Adrenal gland (tissue), 12 donors: ENCODE data around the gene ZP1. TPM values are rescaled to one million over a fixed set of nuclear protein-coding genes. Genes with fewer than 3 reads are reported as not detected.

Source experiments
- DNase-seq, 7 donors: peaks; one replicate each; pipeline ENCODE4 v3.0.0-alpha.2; 2019 to 2020
- H3K27ac ChIP-seq, 5 donors: fragments of 200-600 bp; sonication (generic) in 4 of 5; 1 replicate in 3 of 5; 2 replicates in 2 of 5; pipeline versions ENCODE4 v1.5.1 to v1.8.0; 2016 to 2020; ENCODE audit warnings: mild to moderate bottlenecking in 1 of 5
- H3K27me3 ChIP-seq: fragments of 200-600 bp; 2 replicates; pipeline ENCODE4 v1.8.0; 2021
- H3K36me3 ChIP-seq, 2 donors: fragments of 200-600 bp; replicated peaks in 1 of 2; 1 replicate in 1 of 2; 2 replicates in 1 of 2; pipeline versions ENCODE4 v1.5.1 to v1.8.0; 2018 to 2022
- H3K4me1 ChIP-seq, 2 donors: fragments of 200-600 bp; replicated peaks in 1 of 2; 1 replicate in 1 of 2; 2 replicates in 1 of 2; pipeline versions ENCODE4 v1.5.1 to v1.8.0; 2018 to 2021
- H3K4me3 ChIP-seq, 4 donors: fragments of 200-600 bp; sonication (generic) in 3 of 4; one replicate each; pipeline ENCODE4 v1.5.1; 2016 to 2018
- H3K9me3 ChIP-seq, 3 donors: fragments of 200-600 bp; sonication (generic) in 1 of 3; replicated peaks in 1 of 3; 1 replicate in 2 of 3; 2 replicates in 1 of 3; pipeline versions ENCODE4 v1.5.1 to v1.8.0; 2016 to 2021
- POLR2A ChIP-seq, 2 donors: fragments of 450-650 bp; IDR thresholded peaks; one replicate each; pipeline ENCODE4 v1.6.1; 2017; ENCODE audit warnings: antibody characterized with exemption in 2 of 2, mild to moderate bottlenecking in 2 of 2, moderate library complexity in 1 of 2
- WGBS, 4 donors: extraction: QIAGEN DNeasy Blood & Tissue Kit in 2 of 4; methylation state at CpG; one replicate each; pipeline versions ENCODE4 v1.1.5 to v1.1.7; 2013 to 2017; 5-methylcytosine and 5-hydroxymethylcytosine counted together
- intact Hi-C, 2 donors: fragments of 100-400 bp; cut with DNase I; formaldehyde crosslinking; loops; one replicate each; pipeline versions ENCODE4 v1.14.1 to v1.15.0; 2022 to 2023
- polyA plus RNA-seq, 3 donors: library from polyadenylated mRNA; stranded (reverse); fragments of 200-250 nt in 2 of 3; fragments of 350-450 nt in 1 of 3; fragmentation: Illumina TruSeq in 1 of 3; extraction: RNeasy Lipid Tissue Mini Kit (QIAGEN cat#74804) in 1 of 3; gene quantifications; one replicate each; pipeline ENCODE4 v1.2.3, GENCODE V29; 2013 to 2014
- total RNA-seq, 9 donors: library from RNA; depleted of rRNA in 4 of 9; stranded (reverse); fragments of >200 nt in 4 of 9; fragments of 120-200 nt in 1 of 9; fragmentation: NEBNext Ultra II Directional in 1 of 9; extraction: Animal tissue kit (Norgen Biotek cat#: 25700) in 1 of 9; gene quantifications; one replicate each; pipeline versions ENCODE4 v1.1.0 to v1.2.4, GENCODE V29; 2013 to 2023
- TF ChIP-seq, protein P1 (sequence below), 6 experiments: fragments of 450-650 bp in 4 of 6; fragments of 200-600 bp in 2 of 6; sonication (generic) in 1 of 6; IDR thresholded peaks; 1 replicate in 5 of 6; 2 replicates in 1 of 6; pipeline versions ENCODE4 v1.5.1 to v1.8.0; 2016 to 2021; ENCODE audit warnings: antibody characterized with exemption in 6 of 6, mild to moderate bottlenecking in 2 of 6, moderate library complexity in 1 of 6
- donor health status: healthy with polysubstance abuse.
- donor health status: Bipolar disorder and iron deficiency.
- donor health status: DM: yes; HTN: yes; CAD: no.
- donor health status: DM: no; HTN: no; CAD: no.
- donor health status: DM: no; HTN: no; CAD: no.
- donor health status: DM: yes; HTN: yes; CAD: no.

Gene ZP1
- total and polyA plus RNA-seq, 12 donors = 0.24 to 6.3 (median 0.71) TPM; not detected in 2

GRCh38 chr11:60860943-60861342, 6.4 kb upstream of the ZP1 start:
- Histone ChIP-seq H3K27me3 (no peaks in the 10 kb centered on the region), H3K36me3 (no peaks in the 10 kb centered on the region), H3K4me3 (no peak overlapping the region), H3K4me1 (no peaks in the 10 kb centered on the region), H3K9me3 (no peaks in the 10 kb centered on the region), H3K27ac (no peak overlapping the region)
- TF ChIP-seq, protein P1, sequence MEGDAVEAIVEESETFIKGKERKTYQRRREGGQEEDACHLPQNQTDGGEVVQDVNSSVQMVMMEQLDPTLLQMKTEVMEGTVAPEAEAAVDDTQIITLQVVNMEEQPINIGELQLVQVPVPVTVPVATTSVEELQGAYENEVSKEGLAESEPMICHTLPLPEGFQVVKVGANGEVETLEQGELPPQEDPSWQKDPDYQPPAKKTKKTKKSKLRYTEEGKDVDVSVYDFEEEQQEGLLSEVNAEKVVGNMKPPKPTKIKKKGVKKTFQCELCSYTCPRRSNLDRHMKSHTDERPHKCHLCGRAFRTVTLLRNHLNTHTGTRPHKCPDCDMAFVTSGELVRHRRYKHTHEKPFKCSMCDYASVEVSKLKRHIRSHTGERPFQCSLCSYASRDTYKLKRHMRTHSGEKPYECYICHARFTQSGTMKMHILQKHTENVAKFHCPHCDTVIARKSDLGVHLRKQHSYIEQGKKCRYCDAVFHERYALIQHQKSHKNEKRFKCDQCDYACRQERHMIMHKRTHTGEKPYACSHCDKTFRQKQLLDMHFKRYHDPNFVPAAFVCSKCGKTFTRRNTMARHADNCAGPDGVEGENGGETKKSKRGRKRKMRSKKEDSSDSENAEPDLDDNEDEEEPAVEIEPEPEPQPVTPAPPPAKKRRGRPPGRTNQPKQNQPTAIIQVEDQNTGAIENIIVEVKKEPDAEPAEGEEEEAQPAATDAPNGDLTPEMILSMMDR (IDR thresholded peaks at IDR 0.05) = no peak
- TF ChIP-seq POLR2A (IDR thresholded peaks at IDR 0.05) = no peak
- 61 to 77% (median 67%) methylated on average over 4 to 7 of the region's 7 CpGs for WGBS, 4 donors
- peak in 2 of 7 donors; percentile 9 to 18 for DNase-seq
- intact Hi-C loops = no loop called here

- 86 to 94% (median 89%) methylated on average over 9 of the region's 9 CpGs for WGBS, 4 donors
- intact Hi-C loops = no loop called here
- no peaks in the 10 kb centered on the region for H3K4me1 ChIP-seq
- TF ChIP-seq, protein P1 (IDR thresholded peaks at IDR 0.05) = no peak
- TF ChIP-seq POLR2A (IDR thresholded peaks at IDR 0.05) = no peak
- DNase-seq = peak in 2 of 7 donors; percentile 3 to 30
- H3K36me3 ChIP-seq = no peaks in the 10 kb centered on the region
- H3K27me3 ChIP-seq = no peaks in the 10 kb centered on the region
- no peak overlapping the region for H3K4me3 ChIP-seq
- no peak overlapping the region for H3K27ac ChIP-seq
- H3K9me3 ChIP-seq = no peaks in the 10 kb centered on the region
These were observed 5.2 kb upstream of the ZP1 start for GRCh38 chr11:60862171-60862570.

DNA sequence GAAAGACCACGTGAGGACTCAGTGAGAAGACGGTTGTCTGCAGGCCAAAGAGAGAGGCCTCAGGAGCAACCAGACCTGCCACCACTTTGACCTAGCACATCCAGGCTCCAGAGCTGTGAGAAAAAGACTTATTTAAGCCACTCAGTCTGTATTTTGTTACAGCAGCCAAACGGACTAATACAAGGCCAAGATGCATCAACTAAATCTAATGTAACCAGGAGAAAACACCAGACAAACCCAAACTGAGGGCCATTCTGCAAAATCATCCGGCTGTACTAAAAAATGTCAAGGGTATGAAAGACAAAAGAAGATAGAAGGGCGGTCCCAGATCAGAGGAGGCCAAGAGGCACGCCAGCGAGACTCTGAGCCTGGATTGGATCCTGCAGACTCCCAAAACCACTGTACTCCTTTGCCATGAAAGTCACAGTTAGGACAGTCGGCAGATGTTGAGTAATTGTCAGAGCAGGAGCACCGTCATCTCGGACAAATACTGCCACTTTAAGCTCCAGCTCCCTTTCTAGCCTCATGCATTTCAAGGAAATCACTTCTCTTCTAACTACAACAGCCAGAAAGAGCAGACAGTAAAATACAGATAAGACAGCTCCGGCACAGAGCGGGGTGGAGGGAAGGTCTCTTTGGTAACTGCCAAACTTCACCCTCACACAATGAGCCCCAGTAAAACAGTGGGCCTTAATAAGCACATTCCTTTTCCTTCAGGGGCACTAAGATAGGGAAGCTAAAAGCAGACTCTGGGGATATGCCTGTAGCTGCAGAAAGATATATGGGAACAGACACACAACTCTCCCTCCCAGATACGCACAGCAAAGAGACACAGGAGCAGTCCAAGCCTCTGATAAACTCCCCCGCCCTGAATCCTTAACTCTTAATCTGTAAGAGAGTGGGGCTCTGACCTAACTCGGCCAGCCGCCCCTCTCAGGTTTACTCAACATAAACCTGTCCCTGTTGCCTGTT, 3.5 kb upstream of the ZP1 start:
- Histone ChIP-seq H3K4me3 (no peak overlapping the region), H3K27me3 (no peaks in the 10 kb centered on the region), H3K36me3 (no peaks in the 10 kb centered on the region), H3K4me1 (no peaks in the 10 kb centered on the region), H3K27ac (no peak overlapping the region), H3K9me3 (no peaks in the 10 kb centered on the region)
- intact Hi-C loops = no loop called here
- no peak for TF ChIP-seq POLR2A (IDR thresholded peaks at IDR 0.05)
- TF ChIP-seq, protein P1 (IDR thresholded peaks at IDR 0.05) = no peak
- peak in 2 of 7 donors; percentile 2 to 9 for DNase-seq
- WGBS, 4 donors = 65 to 74% (median 70%) methylated on average over 16 of the region's 16 CpGs

DNA sequence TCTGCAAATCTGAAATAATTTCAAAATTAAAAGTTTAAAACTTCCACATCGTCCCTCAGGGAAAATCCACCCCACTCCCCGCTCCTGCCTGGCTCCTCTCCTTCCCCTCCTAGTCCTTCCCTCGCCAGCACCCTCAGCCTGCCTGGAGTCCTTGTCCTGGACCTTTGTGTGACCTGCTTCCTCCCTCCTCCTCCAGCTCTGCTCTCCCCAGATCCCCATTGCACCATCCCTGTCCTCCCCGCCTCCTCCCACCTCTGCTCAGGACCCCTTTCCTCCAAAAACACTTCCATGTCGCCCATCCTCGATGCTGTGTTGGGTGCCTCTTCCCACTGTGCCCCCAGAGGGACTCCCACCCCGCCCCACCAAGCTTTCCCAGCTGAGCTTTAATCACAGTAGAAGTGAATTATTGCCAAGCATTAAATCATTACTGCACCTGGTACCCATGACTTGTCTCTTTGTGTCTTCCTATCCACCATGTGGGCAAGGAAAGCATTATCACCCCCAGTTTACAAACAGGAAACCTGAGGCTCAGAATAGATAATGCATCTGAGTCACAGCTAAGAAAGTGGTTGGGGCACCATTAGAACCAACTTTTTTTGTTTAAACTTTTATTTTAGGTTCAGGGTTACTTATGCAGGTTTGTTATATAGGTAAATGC, 2.4 kb upstream of the ZP1 start:
- peak in 2 of 7 donors; percentile 11 to 20 for DNase-seq
- TF ChIP-seq POLR2A (IDR thresholded peaks at IDR 0.05) = no peak
- TF ChIP-seq, protein P1 (IDR thresholded peaks at IDR 0.05) = no peak
- Histone ChIP-seq H3K27ac (no peak overlapping the region), H3K27me3 (no peaks in the 10 kb centered on the region), H3K4me3 (no peak overlapping the region), H3K9me3 (no peaks in the 10 kb centered on the region), H3K4me1 (no peaks in the 10 kb centered on the region), H3K36me3 (no peaks in the 10 kb centered on the region)
- WGBS, 4 donors = 72 to 78% (median 77%) methylated on average over 7 of the region's 7 CpGs
- intact Hi-C loops = no loop called here
